Right atrium auricular region (tissue), 2 donors: ENCODE results near the gene NAA80. TPM values are rescaled to one million over a fixed set of nuclear protein-coding genes. Genes with fewer than 3 reads are reported as not detected.

Experiments
- DNase-seq: peaks from one replicate; pipeline ENCODE4 v3.0.0-alpha.2; 2019; ENCODE audit warnings: low spot score
- H3K27ac ChIP-seq, 2 donors: fragments of 200-600 bp; sonication (generic); 1 replicate in 1 of 2; 2 replicates in 1 of 2; pipeline ENCODE4 v1.5.1; 2016 to 2019
- H3K27me3 ChIP-seq, 2 donors: fragments of 200-600 bp; sonication (generic); one replicate each; pipeline versions ENCODE4 v1.5.1 to v1.6.0; 2017 to 2019
- H3K36me3 ChIP-seq: fragments of 200-600 bp; sonication (generic); one replicate; pipeline ENCODE4 v1.5.1; 2016
- H3K4me1 ChIP-seq, 2 donors: fragments of 200-600 bp; sonication (generic); one replicate each; pipeline versions ENCODE4 v1.5.1 to v1.6.0; 2017 to 2019
- H3K4me3 ChIP-seq, 2 donors: fragments of 200-600 bp; sonication (generic); 1 replicate in 1 of 2; 2 replicates in 1 of 2; pipeline ENCODE4 v1.5.1; 2017 to 2019; ENCODE audit warnings: mild to moderate bottlenecking in 1 of 2, moderate library complexity in 1 of 2
- H3K9me3 ChIP-seq, 2 donors: fragments of 200-600 bp; sonication (generic); one replicate each; pipeline ENCODE4 v1.5.1; 2019
- CTCF ChIP-seq, 2 donors: fragments of 200-600 bp; sonication (generic); IDR thresholded peaks; one replicate each; pipeline ENCODE4 v1.5.1; 2019; ENCODE audit warnings: antibody characterized with exemption in 2 of 2
- total RNA-seq, 2 donors: library from RNA; depleted of rRNA; stranded (reverse); fragments of >200 nt; gene quantifications; one replicate each; pipeline ENCODE4 v1.1.0, GENCODE V29; 2016

NAA80 gene
- total RNA-seq, 2 donors from 2014 or later: 9.0 to 10.7 TPM

GRCh38 chr3:50302095-50303012 lies 3.1 kb upstream of the NAA80 start:
- Histone ChIP-seq H3K4me1 (peaks cover 0 to 50% of the 10 kb centered on the region in 2 donors), H3K27me3 (no peaks in the 10 kb centered on the region), H3K4me3 (peak overlapping the region; percentile 42 to 43), H3K9me3 (no peaks in the 10 kb centered on the region), H3K27ac (peak overlapping the region; percentile 89 to 90), H3K36me3 (no peaks in the 10 kb centered on the region)
- TF ChIP-seq CTCF (IDR thresholded peaks at IDR 0.05): no peak
- DNase-seq: no peak

- Histone ChIP-seq H3K4me1 (peaks cover 0 to 50% of the 10 kb centered on the region in 2 donors), H3K27me3 (no peaks in the 10 kb centered on the region), H3K4me3 (peak overlapping the region in 1 of 2 donors; percentile 65), H3K9me3 (no peaks in the 10 kb centered on the region), H3K27ac (peak overlapping the region; percentile 89 to 90), H3K36me3 (no peaks in the 10 kb centered on the region)
- DNase-seq: no peak
- no peak for TF ChIP-seq CTCF (IDR thresholded peaks at IDR 0.05)
These were observed 1.6 kb upstream of the NAA80 start for GRCh38 chr3:50300681-50301254.

GRCh38 chr3:50299929-50300680 lies 900 bp upstream of the NAA80 start:
- TF ChIP-seq CTCF (IDR thresholded peaks at IDR 0.05): no peak
- Histone ChIP-seq H3K9me3 (no peaks in the 10 kb centered on the region), H3K4me1 (peaks cover 0 to 50% of the 10 kb centered on the region in 2 donors), H3K27ac (peak overlapping the region; percentile 89 to 90), H3K36me3 (no peaks in the 10 kb centered on the region), H3K27me3 (no peaks in the 10 kb centered on the region), H3K4me3 (peak overlapping the region; percentile 35 to 65)
- DNase-seq: no peak

GRCh38 chr3:50299638-50299928 lies 378 bp upstream of the NAA80 start:
- Histone ChIP-seq H3K27me3 (no peaks in the 10 kb centered on the region), H3K9me3 (no peaks in the 10 kb centered on the region), H3K36me3 (no peaks in the 10 kb centered on the region), H3K27ac (peak overlapping the region; percentile 89 to 90), H3K4me1 (peaks cover 0 to 50% of the 10 kb centered on the region in 2 donors), H3K4me3 (peak overlapping the region; percentile 35 to 65)
- no peak for TF ChIP-seq CTCF (IDR thresholded peaks at IDR 0.05)
- no peak for DNase-seq

- TF ChIP-seq CTCF (IDR thresholded peaks at IDR 0.05): no peak
- no peaks in the 10 kb centered on the region for H3K27me3 ChIP-seq
- peak overlapping the region; percentile 39 to 65 for H3K4me3 ChIP-seq
- H3K9me3 ChIP-seq: no peaks in the 10 kb centered on the region
- H3K36me3 ChIP-seq: no peaks in the 10 kb centered on the region
- H3K27ac ChIP-seq: peak overlapping the region; percentile 86 to 89
- DNase-seq: no peak
- H3K4me1 ChIP-seq: peaks cover 0 to 46% of the 10 kb centered on the region in 2 donors
These were observed 1.1 kb downstream of the NAA80 start for GRCh38 chr3:50297896-50298725.
